NT2/D1 (cell line): ENCODE measurements around the gene JMJD7.

ENCODE experiments used
- YY1 ChIP-seq: IDR thresholded peaks from 2 replicates; pipeline ENCODE4 v1.6.1; 2011; ENCODE audit not compliant: insufficient read length, insufficient read depth
- ZNF274 ChIP-seq: IDR thresholded peaks from 2 replicates; pipeline ENCODE4 v1.6.1; 2011; ENCODE audit warnings: mild to moderate bottlenecking, low read depth, low read length

GRCh38 chr15:41847981-41848380, 20.1 kb downstream of the JMJD7 start:
- TF ChIP-seq YY1: no peak
- TF ChIP-seq ZNF274: no peak
